ENCODE results near the gene LDLRAD4. TPM values are rescaled to one million over a fixed set of nuclear protein-coding genes. Genes with fewer than 3 reads are reported as not detected.

Gene LDLRAD4
- total RNA-seq, 1 donor from 2014 or later = 18.4 TPM

GRCh38 chr18:13235421-13235831, 16.9 kb downstream of the LDLRAD4 start:
- H3K36me3 ChIP-seq = no peaks in the 10 kb centered on the region
- no peaks in the 10 kb centered on the region for H3K4me1 ChIP-seq
- H3K9me3 ChIP-seq = no peaks in the 10 kb centered on the region
- ATAC-seq (no peak), DNase-seq (no peak)
- H3K27me3 ChIP-seq = no peaks in the 10 kb centered on the region
- no peak for TF ChIP-seq CTCF (IDR thresholded peaks at IDR 0.05)
- no peak overlapping the region for H3K27ac ChIP-seq
- H3K4me3 ChIP-seq = no peak overlapping the region
- intact Hi-C loops (cut with DNase I) = no loop called here

GRCh38 chr18:13235981-13236380, 17.4 kb downstream of the LDLRAD4 start:
- Histone ChIP-seq H3K4me1 (no peaks in the 10 kb centered on the region), H3K9me3 (no peaks in the 10 kb centered on the region), H3K27me3 (no peaks in the 10 kb centered on the region), H3K36me3 (no peaks in the 10 kb centered on the region), H3K4me3 (no peak overlapping the region), H3K27ac (no peak overlapping the region)
- intact Hi-C loops (cut with DNase I) = no loop called here
- no peak for TF ChIP-seq CTCF (IDR thresholded peaks at IDR 0.05)
- DNase-seq (peak; percentile 51), ATAC-seq (no peak)

- no peak overlapping the region for H3K27ac ChIP-seq
- DNase-seq (no peak), ATAC-seq (no peak)
- TF ChIP-seq CTCF (IDR thresholded peaks at IDR 0.05) = no peak
- no peaks in the 10 kb centered on the region for H3K36me3 ChIP-seq
- intact Hi-C loops (cut with DNase I) = no loop called here
- H3K9me3 ChIP-seq = no peaks in the 10 kb centered on the region
- H3K27me3 ChIP-seq = no peaks in the 10 kb centered on the region
- H3K4me3 ChIP-seq = no peak overlapping the region
- H3K4me1 ChIP-seq = no peaks in the 10 kb centered on the region
Observed at GRCh38 chr18:13236411-13236810, 17.9 kb downstream of the LDLRAD4 start.

GRCh38 chr18:13237073-13237472, 18.5 kb downstream of the LDLRAD4 start:
- intact Hi-C loops (cut with DNase I) = no loop called here
- Histone ChIP-seq H3K27ac (no peak overlapping the region), H3K4me1 (no peaks in the 10 kb centered on the region), H3K27me3 (no peaks in the 10 kb centered on the region), H3K4me3 (no peak overlapping the region), H3K36me3 (no peaks in the 10 kb centered on the region), H3K9me3 (no peaks in the 10 kb centered on the region)
- TF ChIP-seq CTCF (IDR thresholded peaks at IDR 0.05) = no peak
- ATAC-seq (no peak), DNase-seq (peak; percentile 37)

- Histone ChIP-seq H3K27me3 (no peaks in the 10 kb centered on the region), H3K4me1 (no peaks in the 10 kb centered on the region), H3K9me3 (no peaks in the 10 kb centered on the region), H3K36me3 (no peaks in the 10 kb centered on the region), H3K4me3 (no peak overlapping the region), H3K27ac (no peak overlapping the region)
- no peak for ATAC-seq
- intact Hi-C loops (cut with DNase I) = no loop called here
- no peak for DNase-seq
- TF ChIP-seq CTCF (IDR thresholded peaks at IDR 0.05) = no peak
Observed at GRCh38 chr18:13237641-13238040, 19.1 kb downstream of the LDLRAD4 start.

All from upper lobe of right lung (tissue), 1 donor.